Measurements from ENCODE around the gene TRMT10B.

GRCh38 chr9:37727013-37727412, 26.6 kb upstream of the TRMT10B start:
- TF ChIP-seq POLR2AphosphoS5 (IDR thresholded peaks at IDR 0.05; ENCODE audit: low read depth, low read length) (no peak), POLR2A (IDR thresholded peaks at IDR 0.05; ENCODE audit: low read depth, low read length) (no peak)
